ENCODE data around the gene LHFPL4.
"Not testable (repeated sequence)": the region's sequence is repeated elsewhere in the genome, so short reads cannot be mapped to it uniquely, and the experiment has no call there.

LHFPL4 gene

GRCh38 chr3:9553021-9553947, at the start of gene LHFPL4:
Gene LHFPL4 (minus strand): TSS chr3:9553822. CDS start chr3:9552679, 1,143 bp downstream.
- no peaks in the 10 kb centered on the region for H3K36me3 ChIP-seq (ENCODE audit: insufficient read depth, low read length)
- no peaks in the 10 kb centered on the region for H3K9me3 ChIP-seq (ENCODE audit: low read length)
- H3K4me1 ChIP-seq (ENCODE audit: insufficient read depth, low read length) = peaks cover 15% of the 10 kb centered on the region
- peaks cover 10% of the 10 kb centered on the region for H3K27me3 ChIP-seq (ENCODE audit: insufficient read depth, low read length)
- peak within 1 kb of the TSS; percentile 62 for H3K4me3 ChIP-seq (ENCODE audit: low read length)
- peak within 1 kb of the TSS; percentile 86 for H2AFZ ChIP-seq (ENCODE audit: low read depth, low read length)

GRCh38 chr3:9602620-9603019, 49.0 kb upstream of the LHFPL4 start:
- Histone ChIP-seq H3K9me3 (ENCODE audit: low read length) (no peaks in the 10 kb centered on the region), H2AFZ (ENCODE audit: low read depth, low read length) (no peak overlapping the region), H3K27me3 (ENCODE audit: insufficient read depth, low read length) (no peaks in the 10 kb centered on the region), H3K4me1 (ENCODE audit: insufficient read depth, low read length) (no peaks in the 10 kb centered on the region), H3K36me3 (ENCODE audit: insufficient read depth, low read length) (no peaks in the 10 kb centered on the region), H3K4me3 (ENCODE audit: low read length) (no peak overlapping the region)

- H2AFZ ChIP-seq (ENCODE audit: low read depth, low read length); H3K9me3 ChIP-seq (ENCODE audit: low read length); H3K4me1 ChIP-seq (ENCODE audit: insufficient read depth, low read length); H3K27me3 ChIP-seq (ENCODE audit: insufficient read depth, low read length); H3K4me3 ChIP-seq (ENCODE audit: low read length); H3K36me3 ChIP-seq (ENCODE audit: insufficient read depth, low read length): not testable (repeated sequence)
These were observed 47.5 kb upstream of the LHFPL4 start for GRCh38 chr3:9601006-9601581.

GRCh38 chr3:9600597-9600996, 47.0 kb upstream of the LHFPL4 start:
- H3K27me3 ChIP-seq (ENCODE audit: insufficient read depth, low read length) = no peaks in the 10 kb centered on the region
- H2AFZ ChIP-seq (ENCODE audit: low read depth, low read length) = no peak overlapping the region
- H3K4me1 ChIP-seq (ENCODE audit: insufficient read depth, low read length) = no peaks in the 10 kb centered on the region
- H3K4me3 ChIP-seq (ENCODE audit: low read length) = no peak overlapping the region
- no peaks in the 10 kb centered on the region for H3K36me3 ChIP-seq (ENCODE audit: insufficient read depth, low read length)
- no peaks in the 10 kb centered on the region for H3K9me3 ChIP-seq (ENCODE audit: low read length)

GRCh38 chr3:9598783-9599387, 45.3 kb upstream of the LHFPL4 start:
- Histone ChIP-seq H3K36me3 (ENCODE audit: insufficient read depth, low read length) (no peaks in the 10 kb centered on the region), H3K4me1 (ENCODE audit: insufficient read depth, low read length) (no peaks in the 10 kb centered on the region), H3K4me3 (ENCODE audit: low read length) (no peak overlapping the region), H2AFZ (ENCODE audit: low read depth, low read length) (no peak overlapping the region), H3K27me3 (ENCODE audit: insufficient read depth, low read length) (no peaks in the 10 kb centered on the region), H3K9me3 (ENCODE audit: low read length) (no peaks in the 10 kb centered on the region)

- Histone ChIP-seq H3K4me3 (ENCODE audit: low read length) (no peak overlapping the region), H3K9me3 (ENCODE audit: low read length) (no peaks in the 10 kb centered on the region), H2AFZ (ENCODE audit: low read depth, low read length) (no peak overlapping the region), H3K36me3 (ENCODE audit: insufficient read depth, low read length) (no peaks in the 10 kb centered on the region), H3K27me3 (ENCODE audit: insufficient read depth, low read length) (no peaks in the 10 kb centered on the region), H3K4me1 (ENCODE audit: insufficient read depth, low read length) (no peaks in the 10 kb centered on the region)
These were observed 42.3 kb upstream of the LHFPL4 start for GRCh38 chr3:9595877-9596276.

GRCh38 chr3:9591781-9592180, 38.2 kb upstream of the LHFPL4 start:
- H3K27me3 ChIP-seq (ENCODE audit: insufficient read depth, low read length); H3K9me3 ChIP-seq (ENCODE audit: low read length); H3K4me3 ChIP-seq (ENCODE audit: low read length); H2AFZ ChIP-seq (ENCODE audit: low read depth, low read length); H3K36me3 ChIP-seq (ENCODE audit: insufficient read depth, low read length); H3K4me1 ChIP-seq (ENCODE audit: insufficient read depth, low read length): not testable (repeated sequence)

- no peaks in the 10 kb centered on the region for H3K4me1 ChIP-seq (ENCODE audit: insufficient read depth, low read length)
- H3K9me3 ChIP-seq (ENCODE audit: low read length) = no peaks in the 10 kb centered on the region
- H3K27me3 ChIP-seq (ENCODE audit: insufficient read depth, low read length) = no peaks in the 10 kb centered on the region
- no peak overlapping the region for H2AFZ ChIP-seq (ENCODE audit: low read depth, low read length)
- no peak overlapping the region for H3K4me3 ChIP-seq (ENCODE audit: low read length)
- no peaks in the 10 kb centered on the region for H3K36me3 ChIP-seq (ENCODE audit: insufficient read depth, low read length)
These were observed 36.7 kb upstream of the LHFPL4 start for GRCh38 chr3:9590282-9590791.

- peaks cover 3% of the 10 kb centered on the region for H3K27me3 ChIP-seq (ENCODE audit: insufficient read depth, low read length)
- no peak overlapping the region for H3K4me3 ChIP-seq (ENCODE audit: low read length)
- no peaks in the 10 kb centered on the region for H3K4me1 ChIP-seq (ENCODE audit: insufficient read depth, low read length)
- no peaks in the 10 kb centered on the region for H3K36me3 ChIP-seq (ENCODE audit: insufficient read depth, low read length)
- peaks cover 5% of the 10 kb centered on the region for H3K9me3 ChIP-seq (ENCODE audit: low read length)
- H2AFZ ChIP-seq (ENCODE audit: low read depth, low read length) = no peak overlapping the region
These were observed 30.2 kb upstream of the LHFPL4 start for GRCh38 chr3:9583792-9584191.

GRCh38 chr3:9583371-9583770, 29.7 kb upstream of the LHFPL4 start:
- Histone ChIP-seq H2AFZ (ENCODE audit: low read depth, low read length) (no peak overlapping the region), H3K36me3 (ENCODE audit: insufficient read depth, low read length) (no peaks in the 10 kb centered on the region), H3K27me3 (ENCODE audit: insufficient read depth, low read length) (peaks cover 3% of the 10 kb centered on the region), H3K4me1 (ENCODE audit: insufficient read depth, low read length) (no peaks in the 10 kb centered on the region), H3K4me3 (ENCODE audit: low read length) (no peak overlapping the region), H3K9me3 (ENCODE audit: low read length) (peaks cover 5% of the 10 kb centered on the region)

- Histone ChIP-seq H3K4me1 (ENCODE audit: insufficient read depth, low read length) (no peaks in the 10 kb centered on the region), H3K36me3 (ENCODE audit: insufficient read depth, low read length) (no peaks in the 10 kb centered on the region), H2AFZ (ENCODE audit: low read depth, low read length) (no peak overlapping the region), H3K27me3 (ENCODE audit: insufficient read depth, low read length) (peaks cover 3% of the 10 kb centered on the region), H3K9me3 (ENCODE audit: low read length) (peaks cover 5% of the 10 kb centered on the region), H3K4me3 (ENCODE audit: low read length) (no peak overlapping the region)
These were observed 28.7 kb upstream of the LHFPL4 start for GRCh38 chr3:9582332-9582731.

GRCh38 chr3:9581742-9582141, 28.1 kb upstream of the LHFPL4 start:
- peaks cover 3% of the 10 kb centered on the region for H3K27me3 ChIP-seq (ENCODE audit: insufficient read depth, low read length)
- H3K9me3 ChIP-seq (ENCODE audit: low read length) = peaks cover 5% of the 10 kb centered on the region
- H2AFZ ChIP-seq (ENCODE audit: low read depth, low read length) = no peak overlapping the region
- no peaks in the 10 kb centered on the region for H3K4me1 ChIP-seq (ENCODE audit: insufficient read depth, low read length)
- H3K4me3 ChIP-seq (ENCODE audit: low read length) = no peak overlapping the region
- H3K36me3 ChIP-seq (ENCODE audit: insufficient read depth, low read length) = no peaks in the 10 kb centered on the region

GRCh38 chr3:9569054-9569453, 15.4 kb upstream of the LHFPL4 start:
- H3K27me3 ChIP-seq (ENCODE audit: insufficient read depth, low read length) = no peaks in the 10 kb centered on the region
- H3K4me3 ChIP-seq (ENCODE audit: low read length) = no peak overlapping the region
- peaks cover 3% of the 10 kb centered on the region for H3K9me3 ChIP-seq (ENCODE audit: low read length)
- no peaks in the 10 kb centered on the region for H3K36me3 ChIP-seq (ENCODE audit: insufficient read depth, low read length)
- no peaks in the 10 kb centered on the region for H3K4me1 ChIP-seq (ENCODE audit: insufficient read depth, low read length)
- H2AFZ ChIP-seq (ENCODE audit: low read depth, low read length) = no peak overlapping the region

Data from neuron (in vitro differentiated cells).